LNCaP clone FGC (cell line): ENCODE data around the gene IZUMO1.
A peak's percentile ranks its signal among the peaks of the same experiment; 100 is the strongest.

Source experiments
- DNase-seq: peaks from one replicate; pipeline ENCODE4 v3.0.0-alpha.2; 2011; ENCODE audit warnings: low read depth
- H3K4me3 ChIP-seq: 2 replicates; pipeline ENCODE4 v1.5.1; 2011; ENCODE audit warnings: mild to moderate bottlenecking, low read depth, low read length, control low read depth
- CTCF ChIP-seq: IDR thresholded peaks from 2 replicates; pipeline ENCODE4 v1.5.1; 2012; ENCODE audit warnings: mild to moderate bottlenecking; ENCODE audit not compliant: control insufficient read depth, insufficient read depth; ENCODE audit errors: extremely low read depth

The IZUMO1 gene

GRCh38 chr19:48780631-48781391, 34.1 kb upstream of the IZUMO1 start:
- no peak for DNase-seq
- no peak overlapping the region for H3K4me3 ChIP-seq
- TF ChIP-seq CTCF, result no peak

DNA sequence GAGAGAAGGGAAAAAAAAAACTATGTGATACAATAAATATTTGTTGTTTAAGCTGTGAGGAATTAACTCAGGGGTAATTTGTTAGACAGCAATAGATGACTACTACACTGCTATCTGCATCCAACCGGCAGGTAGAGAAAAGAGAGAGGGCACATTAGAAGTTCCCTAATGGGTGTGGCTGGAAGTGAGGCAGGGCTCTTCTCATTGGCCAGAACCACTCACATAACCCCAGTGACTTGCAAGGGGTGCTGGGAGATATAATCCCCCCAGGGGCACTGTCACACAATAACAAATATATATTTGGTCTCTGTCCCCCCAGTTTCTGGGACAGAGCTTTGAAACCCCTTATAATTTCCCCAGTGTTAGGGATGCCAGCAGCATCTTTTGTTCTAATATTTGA, 32.9 kb upstream of the IZUMO1 start:
- no peak overlapping the region for H3K4me3 ChIP-seq
- TF ChIP-seq CTCF, result no peak
- DNase-seq, result no peak

GRCh38 chr19:48777720-48778119, 31.0 kb upstream of the IZUMO1 start:
- no peak for DNase-seq
- H3K4me3 ChIP-seq, result no peak overlapping the region
- no peak for TF ChIP-seq CTCF

DNA sequence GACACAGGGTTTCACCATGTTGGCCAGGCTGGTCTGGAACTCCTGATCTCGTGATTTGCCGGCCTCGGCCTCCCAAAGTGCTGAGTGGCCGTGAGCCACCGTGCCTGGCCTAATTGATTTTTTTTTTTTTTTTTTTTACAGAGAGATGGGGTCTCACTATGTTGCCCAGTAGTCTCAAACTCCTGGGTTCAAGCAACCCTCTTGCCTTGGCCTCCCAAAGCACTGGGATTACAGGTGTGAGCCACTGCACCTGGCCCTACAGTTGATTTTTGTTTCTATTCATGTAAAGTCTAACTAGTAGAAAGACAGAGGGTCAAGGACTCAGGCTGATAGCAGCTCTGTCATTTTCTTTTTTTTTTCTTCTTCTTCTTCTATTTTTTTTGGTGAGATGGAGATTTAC, 30.4 kb upstream of the IZUMO1 start:
- no peak for TF ChIP-seq CTCF
- no peak overlapping the region for H3K4me3 ChIP-seq
- no peak for DNase-seq

GRCh38 chr19:48772503-48772953, 25.8 kb upstream of the IZUMO1 start:
- DNase-seq, result peak; percentile 37
- TF ChIP-seq CTCF, result no peak
- H3K4me3 ChIP-seq, result no peak overlapping the region

GRCh38 chr19:48770734-48771472, 24.2 kb upstream of the IZUMO1 start:
- no peak for TF ChIP-seq CTCF
- no peak overlapping the region for H3K4me3 ChIP-seq
- DNase-seq, result no peak
